Thyroid gland (tissue), 4 donors: Measurements from ENCODE around the gene FAM114A1. TPM values are rescaled to one million over a fixed set of nuclear protein-coding genes. Genes with fewer than 3 reads are reported as not detected.

ENCODE experiments used
- DNase-seq, 2 donors: peaks; one replicate each; pipeline ENCODE4 v3.0.0-alpha.2; 2019
- H3K27ac ChIP-seq, 3 donors: fragments of 200-600 bp; sonication (generic); 1 replicate in 2 of 3; 2 replicates in 1 of 3; pipeline ENCODE4 v1.5.1; 2016 to 2019; ENCODE audit warnings: mild to moderate bottlenecking in 1 of 3, moderate library complexity in 1 of 3
- H3K27me3 ChIP-seq: fragments of 200-600 bp; sonication (generic); one replicate; pipeline ENCODE4 v1.5.1; 2019
- H3K36me3 ChIP-seq, 2 donors: fragments of 200-600 bp; sonication (generic); one replicate each; pipeline ENCODE4 v1.5.1; 2016 to 2019
- H3K4me1 ChIP-seq, 2 donors: fragments of 200-600 bp; sonication (generic); one replicate each; pipeline ENCODE4 v1.5.1; 2017 to 2019
- H3K4me3 ChIP-seq, 3 donors: fragments of 200-600 bp; sonication (generic); replicated peaks in 1 of 3; 1 replicate in 2 of 3; 2 replicates in 1 of 3; pipeline ENCODE4 v1.5.1; 2016; ENCODE audit warnings: mild to moderate bottlenecking in 1 of 3
- H3K9me3 ChIP-seq: fragments of 200-600 bp; sonication (generic); one replicate; pipeline ENCODE4 v1.5.1; 2017
- POLR2A ChIP-seq, 2 donors: fragments of 450-650 bp; IDR thresholded peaks; one replicate each; pipeline ENCODE4 v1.6.1; 2017; ENCODE audit warnings: antibody characterized with exemption in 2 of 2, mild to moderate bottlenecking in 2 of 2, moderate library complexity in 1 of 2
- WGBS, 2 donors: methylation state at CpG; one replicate each; pipeline ENCODE4 v1.1.5; 2017; 5-methylcytosine and 5-hydroxymethylcytosine counted together
- intact Hi-C: fragments of 100-400 bp; cut with DNase I; formaldehyde crosslinking; loops from one replicate; pipeline ENCODE4 v1.15.1; 2023
- total RNA-seq, 4 donors: library from RNA; depleted of rRNA; stranded (reverse); fragments of >200 nt; gene quantifications; one replicate each; pipeline ENCODE4 v1.2.3, GENCODE V29; 2016
- TF ChIP-seq, protein P1 (sequence below), 6 experiments: fragments of 200-600 bp in 3 of 6; fragments of 450-650 bp in 3 of 6; sonication (generic) in 3 of 6; IDR thresholded peaks; one replicate each; pipeline ENCODE4 v1.5.1; 2016 to 2019; ENCODE audit warnings: antibody characterized with exemption in 6 of 6, mild to moderate bottlenecking in 2 of 6, inconsistent platforms in 1 of 6, moderate library complexity in 1 of 6

The FAM114A1 gene
- total RNA-seq, 4 donors from 2014 or later = 80.1 to 144 (median 110) TPM

DNA sequence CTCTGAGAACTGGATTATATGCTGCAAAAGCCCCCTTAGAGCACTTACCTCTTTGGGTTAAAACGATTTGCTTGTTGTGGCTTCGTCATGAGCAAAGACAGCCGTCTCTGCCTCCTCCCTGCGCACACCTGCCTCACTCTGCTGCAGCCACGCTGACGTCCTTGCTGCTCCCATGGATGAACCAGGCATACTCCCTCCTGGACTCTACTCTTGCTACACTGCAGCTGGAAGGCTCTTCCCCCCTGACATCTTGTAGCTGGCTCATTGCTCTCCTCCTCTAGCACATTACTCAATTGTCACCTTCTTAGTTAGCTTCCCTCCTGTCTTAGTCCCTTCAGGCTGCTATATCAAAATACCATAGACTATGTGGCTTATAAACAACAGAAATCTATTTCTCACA is 59.3 kb downstream of the FAM114A1 start:
- intact Hi-C loops = no loop called here

DNA sequence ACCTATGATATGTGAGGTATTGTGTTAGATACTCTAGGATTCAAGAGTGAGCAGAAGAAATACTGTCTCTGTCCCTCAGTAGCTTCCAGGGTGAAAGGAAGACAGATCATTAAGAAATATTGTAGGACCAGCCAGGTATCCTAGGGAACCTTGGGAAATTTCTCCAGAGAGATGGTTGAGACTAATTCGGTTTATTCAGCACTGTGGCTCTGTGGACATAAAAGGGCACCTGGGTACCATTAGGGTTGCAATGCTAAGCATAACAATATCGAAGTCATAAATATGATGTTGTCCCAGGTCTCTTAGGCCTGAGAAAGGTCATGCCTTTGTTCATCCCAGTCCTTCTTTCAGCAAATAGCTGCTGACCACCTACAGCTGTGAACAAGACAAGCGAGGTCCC is 61.0 kb downstream of the FAM114A1 start:
- Histone ChIP-seq H3K27me3 (no peaks in the 10 kb centered on the region), H3K4me3 (no peak overlapping the region), H3K9me3 (no peaks in the 10 kb centered on the region), H3K27ac (no peak overlapping the region), H3K36me3 (peaks cover 55 to 67% of the 10 kb centered on the region in 2 donors), H3K4me1 (no peaks in the 10 kb centered on the region)
- DNase-seq = no peak
- TF ChIP-seq POLR2A (IDR thresholded peaks at IDR 0.05) = no peak
- TF ChIP-seq, protein P1, sequence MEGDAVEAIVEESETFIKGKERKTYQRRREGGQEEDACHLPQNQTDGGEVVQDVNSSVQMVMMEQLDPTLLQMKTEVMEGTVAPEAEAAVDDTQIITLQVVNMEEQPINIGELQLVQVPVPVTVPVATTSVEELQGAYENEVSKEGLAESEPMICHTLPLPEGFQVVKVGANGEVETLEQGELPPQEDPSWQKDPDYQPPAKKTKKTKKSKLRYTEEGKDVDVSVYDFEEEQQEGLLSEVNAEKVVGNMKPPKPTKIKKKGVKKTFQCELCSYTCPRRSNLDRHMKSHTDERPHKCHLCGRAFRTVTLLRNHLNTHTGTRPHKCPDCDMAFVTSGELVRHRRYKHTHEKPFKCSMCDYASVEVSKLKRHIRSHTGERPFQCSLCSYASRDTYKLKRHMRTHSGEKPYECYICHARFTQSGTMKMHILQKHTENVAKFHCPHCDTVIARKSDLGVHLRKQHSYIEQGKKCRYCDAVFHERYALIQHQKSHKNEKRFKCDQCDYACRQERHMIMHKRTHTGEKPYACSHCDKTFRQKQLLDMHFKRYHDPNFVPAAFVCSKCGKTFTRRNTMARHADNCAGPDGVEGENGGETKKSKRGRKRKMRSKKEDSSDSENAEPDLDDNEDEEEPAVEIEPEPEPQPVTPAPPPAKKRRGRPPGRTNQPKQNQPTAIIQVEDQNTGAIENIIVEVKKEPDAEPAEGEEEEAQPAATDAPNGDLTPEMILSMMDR (IDR thresholded peaks at IDR 0.05) = no peak
- 89 to 96% methylated on average over 3 of the region's 3 CpGs for WGBS, 2 donors
- intact Hi-C loops = no loop called here

More for the DNA sequence above, 59.3 kb downstream of the FAM114A1 start:
- no peak overlapping the region for H3K27ac ChIP-seq
- H3K4me1 ChIP-seq = no peaks in the 10 kb centered on the region
- H3K36me3 ChIP-seq = peaks cover 39 to 60% of the 10 kb centered on the region in 2 donors
- TF ChIP-seq, protein P1 (IDR thresholded peaks at IDR 0.05) = no peak
- no peak for TF ChIP-seq POLR2A (IDR thresholded peaks at IDR 0.05)
- no peak for DNase-seq
- H3K9me3 ChIP-seq = no peaks in the 10 kb centered on the region
- WGBS, 2 donors = 89 to 95% methylated on average over 6 of the region's 6 CpGs
- no peak overlapping the region for H3K4me3 ChIP-seq
- H3K27me3 ChIP-seq = no peaks in the 10 kb centered on the region

DNA sequence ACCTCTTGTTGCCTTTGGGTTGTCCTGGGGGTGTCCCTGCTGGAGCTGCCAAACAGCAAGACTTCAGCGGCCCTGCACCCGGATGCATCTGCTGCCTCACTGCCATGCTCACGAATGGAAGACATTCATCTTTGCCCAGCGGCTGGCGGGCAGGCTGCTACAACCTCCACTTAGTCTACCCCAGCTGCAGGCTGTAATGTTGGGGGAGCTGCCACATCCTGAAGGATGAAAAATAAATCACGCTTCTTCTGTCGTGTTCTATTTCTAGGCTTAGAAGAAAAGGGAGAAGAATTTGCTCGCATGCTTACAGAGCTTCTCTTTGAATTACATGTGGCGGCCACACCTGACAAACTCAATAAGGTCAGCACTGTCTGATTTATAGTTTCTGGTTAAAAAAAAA is 61.4 kb downstream of the FAM114A1 start:
- DNase-seq = no peak
- TF ChIP-seq, protein P1 (IDR thresholded peaks at IDR 0.05) = no peak
- no peak for TF ChIP-seq POLR2A (IDR thresholded peaks at IDR 0.05)
- peaks cover 57 to 66% of the 10 kb centered on the region in 2 donors for H3K36me3 ChIP-seq
- intact Hi-C loops = no loop called here
- no peaks in the 10 kb centered on the region for H3K9me3 ChIP-seq
- H3K27me3 ChIP-seq = no peaks in the 10 kb centered on the region
- H3K4me1 ChIP-seq = no peaks in the 10 kb centered on the region
- H3K4me3 ChIP-seq = no peak overlapping the region
- WGBS, 2 donors = 90 to 96% methylated on average over 7 to 9 of the region's 9 CpGs
- H3K27ac ChIP-seq = no peak overlapping the region

DNA sequence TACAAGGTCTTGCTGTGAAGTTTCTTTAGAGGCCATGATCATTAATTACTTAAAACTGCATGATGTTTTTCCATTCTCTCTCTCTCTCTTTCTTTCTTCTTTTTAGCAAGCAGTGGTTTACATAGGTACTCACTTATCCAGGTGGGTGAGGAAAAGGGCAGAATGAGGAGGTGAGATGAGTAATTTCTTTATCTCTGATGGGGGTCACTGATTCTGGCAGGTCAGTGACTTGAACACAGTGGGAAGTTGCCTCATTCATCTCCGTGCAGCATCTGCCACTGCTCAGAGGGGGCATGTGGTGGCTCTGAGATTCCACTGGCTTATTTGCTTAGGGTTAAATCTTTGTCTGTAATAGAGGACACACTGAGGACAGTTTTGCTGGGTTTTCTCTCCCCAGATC is 62.6 kb downstream of the FAM114A1 start:
- Histone ChIP-seq H3K4me1 (no peaks in the 10 kb centered on the region), H3K4me3 (no peak overlapping the region), H3K9me3 (no peaks in the 10 kb centered on the region), H3K27me3 (no peaks in the 10 kb centered on the region), H3K36me3 (peaks cover 59 to 62% of the 10 kb centered on the region in 2 donors), H3K27ac (no peak overlapping the region)
- WGBS, 2 donors = 61 to 67% methylated on average over 1 of the region's 1 CpG
- TF ChIP-seq, protein P1 (IDR thresholded peaks at IDR 0.05) = no peak
- no peak for TF ChIP-seq POLR2A (IDR thresholded peaks at IDR 0.05)
- DNase-seq = no peak
- intact Hi-C loops = no loop called here

DNA sequence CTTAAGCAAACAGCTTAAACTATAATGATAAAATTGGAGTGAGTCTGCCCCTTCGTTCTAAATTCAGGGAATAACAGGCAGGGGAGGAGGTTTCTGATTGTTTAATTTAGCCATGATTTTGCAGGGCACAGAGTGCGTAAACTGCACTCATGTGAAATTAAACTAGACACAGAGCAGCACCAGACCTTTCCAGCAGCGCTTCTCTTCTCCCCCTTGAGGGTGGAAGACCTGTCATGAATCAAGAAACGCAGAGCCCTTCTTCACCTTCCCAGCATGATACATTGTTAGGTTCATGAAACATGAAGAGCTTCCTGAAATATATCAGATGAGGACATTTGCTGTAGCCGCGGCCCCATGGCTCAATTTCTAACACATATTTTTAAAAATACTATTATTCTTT is 63.1 kb downstream of the FAM114A1 start:
- H3K27me3 ChIP-seq = no peaks in the 10 kb centered on the region
- no peaks in the 10 kb centered on the region for H3K9me3 ChIP-seq
- no peaks in the 10 kb centered on the region for H3K4me1 ChIP-seq
- peaks cover 60 to 66% of the 10 kb centered on the region in 2 donors for H3K36me3 ChIP-seq
- H3K27ac ChIP-seq = no peak overlapping the region
- no peak overlapping the region for H3K4me3 ChIP-seq
- DNase-seq = no peak
- no peak for TF ChIP-seq POLR2A (IDR thresholded peaks at IDR 0.05)
- TF ChIP-seq, protein P1 (IDR thresholded peaks at IDR 0.05) = no peak
- 89 to 91% methylated on average over 6 of the region's 6 CpGs for WGBS, 2 donors
- intact Hi-C loops = no loop called here
